Suppressor macrophage treated with lipopolysaccharide for 1 hour (primary cell): Measurements from ENCODE around the gene OR10A7.
"Not testable (repeated sequence)": the region's sequence is repeated elsewhere in the genome, so short reads cannot be mapped to it uniquely, and the experiment has no call there.

Experiments used
- DNase-seq, 3 donors: peaks; one replicate each; pipeline ENCODE4 v3.0.0-alpha.2; 2020 to 2022

Gene OR10A7, protein sequence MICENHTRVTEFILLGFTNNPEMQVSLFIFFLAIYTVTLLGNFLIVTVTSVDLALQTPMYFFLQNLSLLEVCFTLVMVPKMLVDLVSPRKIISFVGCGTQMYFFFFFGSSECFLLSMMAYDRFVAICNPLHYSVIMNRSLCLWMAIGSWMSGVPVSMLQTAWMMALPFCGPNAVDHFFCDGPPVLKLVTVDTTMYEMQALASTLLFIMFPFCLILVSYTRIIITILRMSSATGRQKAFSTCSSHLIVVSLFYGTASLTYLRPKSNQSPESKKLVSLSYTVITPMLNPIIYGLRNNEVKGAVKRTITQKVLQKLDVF

GRCh38 chr12:55220725-55221124 is at the start of gene OR10A7:
Gene OR10A7, plus strand, starts transcription at chr12:55221025. Its CDS starts 0 bp downstream, at chr12:55221025.
- no peak for DNase-seq

GRCh38 chr12:55171445-55171844 is 49.4 kb upstream of the OR10A7 start:
- DNase-seq = no peak

- DNase-seq = not testable (repeated sequence)
These were observed 49.0 kb upstream of the OR10A7 start for GRCh38 chr12:55171846-55172245.

- DNase-seq = no peak
These were observed 48.1 kb upstream of the OR10A7 start for GRCh38 chr12:55172686-55173085.

GRCh38 chr12:55173456-55173855 is 47.4 kb upstream of the OR10A7 start:
- no peak for DNase-seq

DNA sequence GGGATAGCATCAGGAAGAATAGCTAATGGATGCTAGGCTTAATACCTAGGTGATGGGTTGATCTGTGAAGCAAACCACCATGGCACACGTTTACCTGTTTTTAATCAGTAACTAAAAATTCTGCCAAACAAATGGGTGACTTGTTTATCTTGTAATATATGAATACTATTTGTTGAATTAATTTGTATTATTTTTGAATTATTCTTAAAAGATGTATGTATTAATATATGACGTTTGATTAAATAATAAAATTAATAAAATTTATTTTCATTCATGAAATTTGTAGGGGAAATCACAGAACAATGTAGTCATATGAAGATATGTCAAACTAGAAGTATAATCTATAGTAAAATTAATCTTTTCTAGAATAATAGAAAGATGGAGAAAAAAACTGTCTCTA is 32.3 kb upstream of the OR10A7 start:
- DNase-seq = no peak

DNA sequence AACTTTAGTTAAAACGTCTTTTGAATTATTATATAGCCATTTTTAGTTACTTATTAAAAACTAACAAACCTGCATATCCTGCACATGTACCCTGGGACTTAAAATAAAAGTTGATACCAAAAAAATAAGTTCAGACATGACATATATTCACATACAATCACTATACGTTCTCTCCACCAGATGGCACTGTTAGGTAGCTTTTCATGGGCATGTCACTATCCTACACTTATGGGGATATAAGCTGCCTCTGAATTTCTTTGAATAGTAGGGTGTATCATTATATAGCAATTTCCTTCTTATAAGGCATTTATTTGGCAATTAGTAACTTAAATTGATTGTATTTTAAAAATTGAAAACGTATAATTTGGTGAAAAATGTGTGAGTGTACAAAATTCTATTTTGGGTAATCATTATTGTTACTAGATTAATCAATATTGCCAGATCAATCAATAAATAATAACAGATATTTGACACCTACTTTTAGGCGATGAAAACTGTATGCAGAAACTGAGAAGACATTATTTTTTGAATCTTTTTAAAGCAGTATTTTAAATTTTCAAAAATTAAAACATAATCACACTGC is 31.8 kb upstream of the OR10A7 start:
- peak; percentile 84 to 91 (median 87) for DNase-seq

DNA sequence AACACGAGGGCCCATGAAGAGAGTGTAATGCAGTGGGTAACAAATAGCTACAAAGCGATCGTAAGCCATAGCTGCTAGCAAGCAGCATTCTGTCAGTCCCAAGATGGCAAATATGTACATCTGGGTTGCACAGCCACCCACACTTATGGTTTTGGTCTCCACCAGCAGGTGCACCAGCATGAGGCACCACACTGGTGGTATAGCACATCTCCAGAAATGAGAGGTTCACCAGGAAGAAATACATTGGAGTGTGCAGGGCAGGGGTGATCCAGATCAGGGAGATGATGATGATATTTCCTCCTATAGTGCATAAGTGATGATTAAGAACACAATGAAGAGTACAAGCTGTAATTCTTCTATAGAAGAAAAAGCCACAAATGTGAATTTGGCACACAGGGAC is 26.4 kb upstream of the OR10A7 start:
- DNase-seq = no peak

DNA sequence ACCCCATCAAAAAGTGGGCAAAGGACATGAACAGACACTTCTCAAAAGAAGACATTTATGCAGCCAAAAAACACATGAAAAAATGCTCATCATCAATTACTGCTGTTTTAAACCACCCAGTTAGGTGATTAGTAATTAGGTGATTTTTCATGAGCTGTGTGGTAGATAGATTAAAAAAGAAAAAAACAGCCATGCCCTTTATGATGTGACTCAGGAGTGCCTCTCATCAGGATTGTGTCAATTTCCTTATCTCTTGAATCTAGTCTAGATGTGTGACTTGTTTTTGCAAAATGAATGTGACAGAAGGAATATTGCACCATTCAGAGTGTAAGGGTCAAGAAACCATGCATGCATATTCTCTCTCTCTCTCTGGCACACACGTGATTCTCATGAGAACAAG is 5.7 kb downstream of the OR10A7 start:
- no peak for DNase-seq

DNA sequence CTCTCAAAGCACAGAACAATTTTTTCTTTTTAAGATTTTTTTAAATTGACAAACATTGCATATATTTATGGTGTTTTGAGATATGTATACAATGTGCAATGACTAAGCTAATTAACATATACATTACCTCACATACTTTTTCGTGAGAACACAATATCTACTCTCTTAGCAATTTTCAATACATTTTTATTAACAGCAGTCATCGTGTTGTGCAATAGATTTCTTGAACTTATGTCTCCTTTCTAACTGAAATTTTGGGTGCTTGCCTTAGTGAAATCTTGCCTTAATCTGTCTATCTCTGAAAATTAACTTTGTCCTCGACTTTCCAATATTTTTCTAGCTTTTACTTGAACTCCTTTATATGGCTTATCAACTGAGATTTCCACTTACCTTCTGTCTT is 6.8 kb downstream of the OR10A7 start:
- DNase-seq = no peak

DNA sequence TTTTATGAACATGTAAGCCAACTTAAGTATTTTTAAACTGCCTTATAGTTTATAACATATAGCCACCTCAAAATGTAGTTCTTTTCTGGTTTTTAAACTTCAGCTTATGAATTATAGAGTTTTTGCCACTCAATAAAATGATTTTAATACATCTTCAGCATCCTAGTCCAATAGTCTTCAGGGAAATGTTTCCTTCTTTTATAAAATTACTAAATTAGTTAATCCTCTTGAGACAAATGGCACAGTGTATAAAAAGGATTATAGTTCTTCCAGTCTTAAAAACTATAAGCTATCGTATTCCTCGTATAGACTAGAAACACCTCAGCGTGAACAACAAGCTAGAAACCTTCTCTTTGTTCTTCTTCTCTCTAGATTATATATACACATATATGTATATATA is 23.5 kb downstream of the OR10A7 start, which contains the start of gene OR6C74:
OR6C74 (plus strand) TSS at position 301 of the 400 bp plus-strand sequence. CDS start 2,679 bp downstream, outside the sequence.
- DNase-seq = no peak

DNA sequence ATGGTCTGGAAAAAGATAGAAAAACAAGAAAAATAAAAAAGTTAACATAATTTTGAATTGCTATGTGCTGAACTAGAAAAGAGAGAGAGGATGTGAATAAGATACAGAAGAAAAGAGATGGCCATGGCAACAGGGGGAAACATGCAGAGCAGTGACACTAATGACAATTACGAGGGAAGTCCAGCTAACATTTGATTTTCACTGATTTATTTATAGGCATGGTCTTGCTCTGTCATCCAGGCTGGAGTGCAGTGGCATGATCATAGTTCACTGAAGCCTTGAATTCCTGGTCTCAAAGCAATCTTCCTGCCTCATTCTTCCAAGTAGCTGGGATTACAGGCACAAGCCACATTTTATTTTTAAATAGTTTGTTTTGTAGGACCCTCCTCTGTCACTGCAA is 25.3 kb downstream of the OR10A7 start:
- DNase-seq = no peak

- DNase-seq = no peak
These were observed 30.1 kb downstream of the OR10A7 start for GRCh38 chr12:55250944-55251343.

DNA sequence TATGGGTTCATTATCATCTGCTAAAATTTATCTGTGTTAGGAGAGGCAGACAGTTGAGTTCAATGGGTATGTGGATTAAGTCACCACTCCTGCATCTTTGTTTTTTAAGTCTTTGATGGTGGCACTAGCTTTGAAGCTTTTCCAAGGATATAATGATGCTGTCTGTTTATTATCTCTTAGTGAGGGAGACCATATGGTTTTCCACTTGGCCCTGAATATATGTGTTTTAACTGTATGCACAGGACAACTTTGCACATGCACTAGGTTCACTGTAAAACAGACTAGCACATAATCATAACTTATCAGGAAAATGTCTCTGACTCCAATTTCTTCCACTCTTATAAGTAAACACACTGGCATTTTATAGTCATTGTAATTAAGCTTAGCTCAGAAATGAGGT is 32.5 kb downstream of the OR10A7 start:
- DNase-seq = no peak

DNA sequence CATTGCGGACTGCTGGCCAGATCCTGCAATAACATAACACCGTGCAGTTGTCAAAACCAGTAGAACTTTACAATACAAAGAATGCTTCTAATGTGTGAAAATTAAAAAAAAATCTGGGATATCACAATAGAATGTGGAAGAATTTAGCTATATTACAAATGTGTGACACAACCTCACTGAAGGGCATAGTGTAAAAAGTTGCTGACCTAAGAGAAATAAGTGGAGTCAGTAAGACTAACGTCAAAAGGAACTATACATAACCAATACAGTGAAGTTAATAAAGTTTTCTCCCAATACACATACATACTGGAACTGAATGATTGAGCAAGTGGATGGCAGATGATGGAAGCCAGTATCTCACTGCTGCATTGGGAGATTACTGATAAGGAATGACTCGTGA is 36.0 kb downstream of the OR10A7 start:
- DNase-seq = no peak

DNA sequence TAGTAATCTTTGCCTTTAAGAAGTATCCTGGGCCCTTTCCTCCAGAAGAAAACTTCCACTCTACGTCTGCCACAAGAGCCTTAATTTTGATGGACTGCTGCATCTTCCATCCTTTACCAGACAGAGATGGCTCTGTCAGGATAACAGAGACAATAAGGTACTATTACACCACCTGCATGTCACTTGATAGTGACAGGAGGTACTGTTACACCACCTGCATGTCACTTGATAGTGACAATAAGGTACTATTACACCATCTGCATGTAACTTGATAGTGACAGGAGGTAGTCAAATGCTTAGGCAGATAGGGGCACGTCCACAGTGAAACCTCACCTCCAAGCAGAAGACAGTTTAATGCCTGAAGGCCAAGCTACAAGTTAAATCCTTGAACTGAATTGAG is 37.5 kb downstream of the OR10A7 start:
- no peak for DNase-seq
